Gastrocnemius medialis (tissue), 4 donors: ENCODE data around the gene COPS9. TPM values are rescaled to one million over a fixed set of nuclear protein-coding genes. Genes with fewer than 3 reads are reported as not detected.
A peak's percentile ranks its signal among the peaks of the same experiment; 100 is the strongest.

Experiments
- ATAC-seq, 2 donors: fragments of 150-250 bp; one replicate each; pipeline ENCODE4 v1.9.1; 2016
- DNase-seq, 2 donors: peaks; one replicate each; pipeline ENCODE4 v3.0.0-alpha.2; 2019
- H3K27ac ChIP-seq, 4 donors: fragments of 200-600 bp; sonication (generic); 1 replicate in 1 of 4; 2 replicates in 3 of 4; pipeline ENCODE4 v1.5.1; 2016 to 2018; ENCODE audit warnings: mild to moderate bottlenecking in 2 of 4, moderate library complexity in 1 of 4
- H3K27me3 ChIP-seq, 3 donors: fragments of 200-600 bp; sonication (generic) in 2 of 3; 1 replicate in 1 of 3; 2 replicates in 2 of 3; pipeline versions ENCODE4 v1.5.1 to v1.6.0; 2016 to 2019; ENCODE audit warnings: mild to moderate bottlenecking in 1 of 3, moderate library complexity in 1 of 3
- H3K36me3 ChIP-seq, 2 donors: fragments of 200-600 bp; sonication (generic) in 1 of 2; one replicate each; pipeline ENCODE4 v1.5.1; 2017 to 2018
- H3K4me1 ChIP-seq, 2 donors: fragments of 200-600 bp; sonication (generic) in 1 of 2; one replicate each; pipeline ENCODE4 v1.5.1; 2016 to 2017; ENCODE audit warnings: mild to moderate bottlenecking in 2 of 2
- H3K4me3 ChIP-seq, 4 donors: fragments of 200-600 bp; sonication (generic) in 3 of 4; 1 replicate in 1 of 4; 2 replicates in 3 of 4; pipeline ENCODE4 v1.5.1; 2016 to 2019; ENCODE audit warnings: mild to moderate bottlenecking in 2 of 4
- H3K9me3 ChIP-seq, 3 donors: fragments of 200-600 bp; sonication (generic) in 2 of 3; 1 replicate in 1 of 3; 2 replicates in 2 of 3; pipeline ENCODE4 v1.5.1; 2016 to 2019
- CTCF ChIP-seq, 5 experiments: fragments of 450-650 bp in 3 of 5; fragments of 200-600 bp in 2 of 5; sonication (generic) in 2 of 5; IDR thresholded peaks in 4 of 5; conservative IDR thresholded peaks in 1 of 5; 1 replicate in 4 of 5; 2 replicates in 1 of 5; pipeline ENCODE4 v1.5.1; 2016 to 2019; ENCODE audit warnings: antibody characterized with exemption in 5 of 5, mild to moderate bottlenecking in 3 of 5, moderate library complexity in 3 of 5
- POLR2A ChIP-seq, 2 donors: fragments of 450-650 bp; IDR thresholded peaks; one replicate each; pipeline ENCODE4 v1.6.1; 2017; ENCODE audit warnings: antibody characterized with exemption in 2 of 2, mild to moderate bottlenecking in 2 of 2, moderate library complexity in 2 of 2
- in situ Hi-C, 4 donors: fragments of 200-750 bp; cut with MboI; loops; one replicate each; pipeline versions ENCODE4 v1.15.0 to v1.8.0; 2017; ENCODE audit warnings: low sequenced_read_pairs in 4 of 4
- intact Hi-C: fragments of 100-400 bp; cut with DNase I; formaldehyde crosslinking; loops from one replicate; pipeline ENCODE4 v1.15.1; 2023; ENCODE audit warnings: low total_unique reads
- total RNA-seq, 4 donors: library from RNA; depleted of rRNA; stranded (reverse); fragments of >200 nt; gene quantifications; one replicate each; pipeline versions ENCODE4 v1.1.0 to v1.2.3, GENCODE V29; 2016

The COPS9 gene
- total RNA-seq, 4 donors from 2014 or later = 163 to 219 (median 193) TPM

- in situ Hi-C loops (loop anchor here in 1 of 4 donors (25.0 kb wide), 1 partner anchor 1091 kb away; no protein-coding TSS in a partner anchor), intact Hi-C loops (no loop called here)
- ATAC-seq (peak in 1 of 2 donors; percentile 13), DNase-seq (no peak)
- Histone ChIP-seq H3K27ac (peak overlapping the region; percentile 49 to 79 (median 69)), H3K27me3 (no peaks in the 10 kb centered on the region), H3K4me3 (no peak overlapping the region), H3K36me3 (peaks cover 0 to 32% of the 10 kb centered on the region in 2 donors), H3K9me3 (no peaks in the 10 kb centered on the region), H3K4me1 (peaks cover 12 to 18% of the 10 kb centered on the region in 2 donors)
- no peak for TF ChIP-seq CTCF (IDR thresholded peaks at IDR 0.05 in 4 of 5, conservative IDR thresholded peaks at IDR 0.05 in 1 of 5)
- no peak for TF ChIP-seq POLR2A (IDR thresholded peaks at IDR 0.05)
Measured at GRCh38 chr2:240127911-240128607, 8.0 kb downstream of the COPS9 start.

- Histone ChIP-seq H3K36me3 (peaks cover 0 to 25% of the 10 kb centered on the region in 2 donors), H3K4me1 (peaks cover 12 to 15% of the 10 kb centered on the region in 2 donors), H3K4me3 (no peak overlapping the region), H3K27ac (no peak overlapping the region), H3K9me3 (no peaks in the 10 kb centered on the region), H3K27me3 (no peaks in the 10 kb centered on the region)
- in situ Hi-C loops = loop anchor here in 1 of 4 donors (25.0 kb wide), 1 partner anchor 1090 kb away; no protein-coding TSS in a partner anchor
- intact Hi-C loops = no loop called here
- DNase-seq (no peak), ATAC-seq (no peak)
- TF ChIP-seq POLR2A (IDR thresholded peaks at IDR 0.05) = no peak
- no peak for TF ChIP-seq CTCF (IDR thresholded peaks at IDR 0.05 in 4 of 5, conservative IDR thresholded peaks at IDR 0.05 in 1 of 5)
Measured at GRCh38 chr2:240127191-240127750, 8.8 kb downstream of the COPS9 start.

- TF ChIP-seq CTCF (IDR thresholded peaks at IDR 0.05 in 4 of 5, conservative IDR thresholded peaks at IDR 0.05 in 1 of 5) (no peak), POLR2A (IDR thresholded peaks at IDR 0.05) (no peak)
- Histone ChIP-seq H3K27ac (no peak overlapping the region), H3K4me3 (no peak overlapping the region), H3K9me3 (no peaks in the 10 kb centered on the region), H3K27me3 (no peaks in the 10 kb centered on the region), H3K4me1 (peaks cover 12 to 15% of the 10 kb centered on the region in 2 donors), H3K36me3 (peaks cover 0 to 20% of the 10 kb centered on the region in 2 donors)
- in situ Hi-C loops = loop anchor here in 1 of 4 donors (25.0 kb wide), 1 partner anchor 1089 kb away; no protein-coding TSS in a partner anchor
- intact Hi-C loops = no loop called here
- no peak for DNase-seq
- ATAC-seq = no peak
Measured at GRCh38 chr2:240126731-240127130, 9.4 kb downstream of the COPS9 start.

DNA sequence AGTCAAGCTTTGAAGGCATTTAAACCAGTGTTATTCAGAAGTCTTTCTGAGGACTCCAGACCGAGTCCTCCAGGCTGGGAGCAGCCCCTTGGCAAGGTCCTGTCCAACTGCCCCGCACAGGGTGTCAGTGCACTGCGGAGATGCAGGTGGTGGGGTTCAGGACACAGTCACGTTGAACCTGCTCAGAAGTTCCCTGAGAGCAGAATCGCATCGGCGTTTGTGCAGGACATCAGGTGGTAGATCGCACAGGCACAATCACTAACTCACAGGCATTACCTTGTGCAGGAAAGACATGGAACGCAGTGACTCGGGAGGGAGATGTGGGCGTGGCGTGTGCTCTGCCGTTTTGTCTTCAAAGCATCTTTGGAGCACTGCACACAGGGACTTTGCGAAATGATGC lies 10.4 kb downstream of the COPS9 start:
- Histone ChIP-seq H3K27ac (no peak overlapping the region), H3K9me3 (no peaks in the 10 kb centered on the region), H3K4me1 (peaks cover 12 to 15% of the 10 kb centered on the region in 2 donors), H3K27me3 (no peaks in the 10 kb centered on the region), H3K4me3 (no peak overlapping the region), H3K36me3 (peaks cover 0 to 17% of the 10 kb centered on the region in 2 donors)
- intact Hi-C loops (no loop called here), in situ Hi-C loops (loop anchor here in 1 of 4 donors (25.0 kb wide), 1 partner anchor 1088 kb away; no protein-coding TSS in a partner anchor)
- DNase-seq (no peak), ATAC-seq (no peak)
- TF ChIP-seq CTCF (IDR thresholded peaks at IDR 0.05 in 4 of 5, conservative IDR thresholded peaks at IDR 0.05 in 1 of 5) (no peak), POLR2A (IDR thresholded peaks at IDR 0.05) (no peak)
